SK-N-MC (cell line): ENCODE data around the gene NMUR1.

Experiments
- DNase-seq: peaks from one replicate; pipeline ENCODE4 v3.0.0-alpha.2; 2011; ENCODE audit warnings: low read depth, low spot score
- H3K27ac ChIP-seq: fragments of 200-600 bp; sonication (generic); 2 replicates; pipeline ENCODE4 v1.5.1; 2016; ENCODE audit warnings: mixed run types
- H3K36me3 ChIP-seq: fragments of 200-600 bp; sonication (generic); 2 replicates; pipeline ENCODE4 v1.6.1; 2017; ENCODE audit warnings: antibody characterized with exemption, low read length, mixed read lengths; ENCODE audit not compliant: insufficient read depth
- H3K4me3 ChIP-seq: fragments of 200-600 bp; sonication (generic); 2 replicates; pipeline ENCODE4 v1.5.1; 2016
- H3K9ac ChIP-seq: fragments of 200-600 bp; sonication (generic); 2 replicates; pipeline ENCODE4 v1.8.0; 2017; ENCODE audit warnings: mixed run types, mixed read lengths; ENCODE audit not compliant: insufficient read length
- H3K9me3 ChIP-seq: fragments of 200-600 bp; sonication (generic); 2 replicates; pipeline ENCODE4 v1.6.1; 2017; ENCODE audit warnings: low read depth, mild to moderate bottlenecking, antibody characterized with exemption, low read length, moderate library complexity, mixed read lengths
- EZH2 ChIP-seq: fragments of 200-600 bp; sonication (generic); IDR thresholded peaks from one replicate; pipeline ENCODE4 v1.6.1; 2017; ENCODE audit warnings: antibody characterized with exemption
- FOXP2 ChIP-seq: optimal IDR thresholded peaks from 2 replicates; pipeline ENCODE3; 2011; ENCODE audit warnings: mild to moderate bottlenecking, moderate library complexity; ENCODE audit not compliant: insufficient read depth; ENCODE audit errors: extremely low read length, control extremely low read depth
- POLR2AphosphoS5 ChIP-seq: IDR thresholded peaks from 2 replicates; pipeline ENCODE4 v1.6.1; 2012; ENCODE audit warnings: mild to moderate bottlenecking, low read depth, low read length, borderline replicate concordance

NMUR1 gene

DNA sequence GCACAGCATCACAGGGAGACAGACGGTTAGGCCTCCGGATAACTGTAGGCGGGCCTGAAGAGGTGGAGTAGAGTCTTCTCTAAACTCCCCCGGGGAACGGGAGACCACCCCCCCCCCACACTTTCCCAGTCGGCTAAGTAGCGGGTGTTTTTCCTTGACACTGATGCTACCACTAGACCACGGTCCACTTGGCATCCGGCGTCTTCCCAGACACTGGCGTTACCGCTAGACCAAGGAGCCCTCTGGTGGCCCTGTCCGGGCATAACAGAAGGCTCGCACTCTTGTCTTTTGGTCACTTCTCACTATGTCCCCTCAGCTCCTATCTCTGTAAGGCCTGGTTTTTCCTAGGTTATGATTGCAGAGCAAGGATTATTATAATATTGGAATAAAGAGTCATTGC, 40.3 kb downstream of the NMUR1 start:
- no peak for DNase-seq
- H3K9ac ChIP-seq = no peak overlapping the region
- no peak overlapping the region for H3K4me3 ChIP-seq
- no peaks in the 10 kb centered on the region for H3K36me3 ChIP-seq
- H3K27ac ChIP-seq = no peak overlapping the region
- TF ChIP-seq EZH2 = no peak
- no peak for TF ChIP-seq FOXP2
- no peak for TF ChIP-seq POLR2AphosphoS5
- H3K9me3 ChIP-seq = no peaks in the 10 kb centered on the region

GRCh38 chr2:231488331-231488730, 41.9 kb downstream of the NMUR1 start:
- Histone ChIP-seq H3K4me3 (no peak overlapping the region), H3K9me3 (no peaks in the 10 kb centered on the region), H3K27ac (no peak overlapping the region), H3K9ac (no peak overlapping the region), H3K36me3 (no peaks in the 10 kb centered on the region)
- TF ChIP-seq POLR2AphosphoS5 (no peak), EZH2 (no peak), FOXP2 (no peak)
- no peak for DNase-seq

- Histone ChIP-seq H3K9me3 (no peaks in the 10 kb centered on the region), H3K27ac (no peak overlapping the region), H3K36me3 (no peaks in the 10 kb centered on the region), H3K4me3 (no peak overlapping the region), H3K9ac (no peak overlapping the region)
- no peak for DNase-seq
- no peak for TF ChIP-seq FOXP2
- no peak for TF ChIP-seq EZH2
- TF ChIP-seq POLR2AphosphoS5 = no peak
Measured at GRCh38 chr2:231486851-231487596, 43.2 kb downstream of the NMUR1 start.

- no peaks in the 10 kb centered on the region for H3K36me3 ChIP-seq
- H3K4me3 ChIP-seq = no peak overlapping the region
- H3K27ac ChIP-seq = no peak overlapping the region
- TF ChIP-seq FOXP2 (no peak), POLR2AphosphoS5 (no peak), EZH2 (no peak)
- DNase-seq = no peak
- no peaks in the 10 kb centered on the region for H3K9me3 ChIP-seq
- H3K9ac ChIP-seq = no peak overlapping the region
Measured at GRCh38 chr2:231483398-231484329, 46.6 kb downstream of the NMUR1 start.

DNA sequence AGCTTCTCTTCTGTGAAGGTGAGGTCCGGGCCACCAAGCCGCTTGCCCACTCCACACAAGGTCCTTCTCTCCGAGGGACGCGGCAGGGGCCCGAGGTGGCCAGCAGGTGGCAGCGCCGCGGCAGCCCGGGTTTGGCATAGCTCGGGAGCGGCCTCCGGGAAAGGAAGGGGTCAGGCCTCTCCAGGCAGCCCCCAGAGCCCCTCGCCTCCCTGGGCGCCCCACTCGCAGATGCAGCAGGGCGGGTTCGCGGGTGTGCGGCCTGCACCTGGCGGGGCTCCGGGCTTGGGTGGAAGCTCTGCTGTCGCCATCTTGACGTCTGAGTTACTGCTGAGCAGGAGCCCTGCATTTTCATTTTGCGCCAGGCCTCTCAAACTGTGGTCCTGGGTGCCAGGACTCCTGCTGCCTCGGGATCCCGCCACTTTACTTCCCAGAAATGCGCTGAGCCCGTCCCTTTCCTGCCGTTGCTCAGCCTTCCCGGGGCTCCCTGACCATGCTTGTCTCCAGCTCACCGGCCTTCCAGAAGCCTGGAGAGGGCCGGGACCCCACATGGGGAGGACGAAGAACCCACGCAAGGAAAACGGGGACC, 47.3 kb downstream of the NMUR1 start:
- no peak overlapping the region for H3K27ac ChIP-seq
- no peak overlapping the region for H3K4me3 ChIP-seq
- DNase-seq = no peak
- no peaks in the 10 kb centered on the region for H3K9me3 ChIP-seq
- no peak overlapping the region for H3K9ac ChIP-seq
- H3K36me3 ChIP-seq = no peaks in the 10 kb centered on the region
- TF ChIP-seq FOXP2 (no peak), EZH2 (no peak), POLR2AphosphoS5 (no peak)

DNA sequence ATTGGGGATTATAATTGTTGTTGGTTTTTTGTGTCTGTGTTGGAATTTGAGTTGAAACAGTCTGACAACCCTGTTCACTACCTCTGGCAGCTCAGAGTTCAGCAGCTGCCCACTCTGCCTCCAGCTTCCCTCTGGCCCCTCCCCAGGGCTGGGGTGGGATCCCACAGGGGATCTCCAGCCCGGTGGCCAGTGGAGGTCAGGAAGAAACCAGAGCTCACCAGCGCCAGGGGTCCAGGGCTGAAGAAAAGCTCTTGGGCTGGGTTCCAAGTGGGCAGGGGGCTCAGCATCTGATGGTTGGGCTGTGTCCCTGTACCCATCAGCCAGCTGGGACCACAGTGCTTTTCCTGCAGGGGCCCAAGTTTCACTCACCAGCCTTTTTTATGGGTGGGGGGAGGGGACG, 49.5 kb downstream of the NMUR1 start:
- Histone ChIP-seq H3K9ac (no peak overlapping the region), H3K9me3 (no peaks in the 10 kb centered on the region), H3K4me3 (no peak overlapping the region), H3K27ac (no peak overlapping the region), H3K36me3 (no peaks in the 10 kb centered on the region)
- DNase-seq = no peak
- TF ChIP-seq EZH2 (no peak), POLR2AphosphoS5 (no peak), FOXP2 (no peak)

DNA sequence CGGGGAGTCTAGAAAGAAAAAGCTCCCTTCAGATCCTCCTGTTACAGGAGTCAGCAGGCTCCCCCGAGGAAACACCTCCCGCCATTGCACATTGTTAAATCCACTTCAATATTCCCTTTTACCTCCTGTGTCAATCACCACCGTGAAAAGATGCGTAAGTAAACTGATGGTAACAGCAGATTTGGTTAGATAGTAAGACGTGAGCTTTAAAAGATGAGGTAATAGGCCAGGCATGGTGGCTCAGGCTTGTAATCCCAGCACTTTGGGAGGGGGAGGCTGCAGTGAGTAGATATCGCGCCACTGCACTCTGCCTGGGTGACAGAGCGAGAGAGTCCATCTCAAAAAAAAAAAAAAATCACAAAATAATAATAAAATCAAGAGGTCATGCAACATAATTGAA, 50.8 kb downstream of the NMUR1 start:
- Histone ChIP-seq H3K9ac (no peak overlapping the region), H3K9me3 (no peaks in the 10 kb centered on the region), H3K36me3 (no peaks in the 10 kb centered on the region), H3K4me3 (no peak overlapping the region), H3K27ac (no peak overlapping the region)
- no peak for TF ChIP-seq POLR2AphosphoS5
- TF ChIP-seq FOXP2 = no peak
- no peak for TF ChIP-seq EZH2
- no peak for DNase-seq

DNA sequence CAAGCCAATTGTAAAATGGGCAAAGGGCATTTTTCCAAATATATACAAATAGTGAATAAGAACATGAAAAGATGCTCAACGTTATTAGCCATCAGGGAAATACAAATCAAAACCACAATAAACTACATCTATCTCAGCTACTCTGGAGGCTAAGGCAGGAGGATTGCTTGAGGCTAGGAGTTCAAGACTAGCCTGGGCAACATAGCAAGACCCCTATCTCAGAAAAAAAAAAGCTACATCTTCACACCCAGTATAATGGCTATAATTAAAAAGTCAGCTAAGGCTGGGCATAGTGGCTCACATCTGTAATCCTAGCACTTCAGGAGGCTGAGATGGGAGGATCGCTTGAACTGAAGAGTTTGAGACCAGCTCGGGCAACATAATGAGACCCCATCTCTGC, 53.3 kb downstream of the NMUR1 start:
- TF ChIP-seq FOXP2 = no peak
- no peak for TF ChIP-seq POLR2AphosphoS5
- no peak for TF ChIP-seq EZH2
- no peaks in the 10 kb centered on the region for H3K36me3 ChIP-seq

More for the DNA sequence above, 53.3 kb downstream of the NMUR1 start:
- H3K27ac ChIP-seq = no peak overlapping the region
- no peak for DNase-seq
- H3K4me3 ChIP-seq = no peak overlapping the region
- H3K9me3 ChIP-seq = no peaks in the 10 kb centered on the region
- H3K9ac ChIP-seq = no peak overlapping the region
